Measurements from ENCODE around the gene CAMK1D. TPM values are rescaled to one million over a fixed set of nuclear protein-coding genes. Genes with fewer than 3 reads are reported as not detected.

The CAMK1D gene
- total and polyA plus RNA-seq, 2 of the 8 experiments (the other 6 are each of a cell fraction or from before 2014, with no cell fraction given) = 3.5 to 10.6 TPM

- Histone ChIP-seq H3K18ac (ENCODE audit: extremely low read depth, low read length) (no peak overlapping the region), H3K27me3 (replicated peaks in 1 of 4; ENCODE audit: control insufficient read depth in 3 of 4, extremely low read depth in 1 of 4, insufficient read depth in 3 of 4, low read length in 3 of 4) (no peaks in the 10 kb centered on the region), H3K14ac (ENCODE audit: insufficient read length) (no peak overlapping the region), H4K8ac (ENCODE audit: extremely low read depth, insufficient read depth, low read length) (no peak overlapping the region), H3K27ac (ENCODE audit: low read depth, low read length) (no peak overlapping the region), H4K20me1 (replicated peaks in 1 of 2; ENCODE audit: control insufficient read depth in 1 of 2, insufficient read depth in 2 of 2, low read length in 2 of 2) (no peaks in the 10 kb centered on the region), H3K23ac (ENCODE audit: insufficient read length) (no peak overlapping the region), H4K5ac (ENCODE audit: insufficient read length, low read depth, low read length) (no peak overlapping the region), H2AFZ (ENCODE audit: low read length) (no peak overlapping the region), H2BK5ac (ENCODE audit: low read depth, low read length) (no peak overlapping the region), H2BK120ac (replicated peaks; ENCODE audit: low read depth, low read length) (no peak overlapping the region), H3K9ac (replicated peaks in 1 of 4; ENCODE audit: extremely low read depth in 1 of 4, low read depth in 3 of 4, low read length in 3 of 4) (no peak overlapping the region), H2BK12ac (ENCODE audit: low read depth, low read length) (no peak overlapping the region), H3K4me1 (replicated peaks in 1 of 4; ENCODE audit: control insufficient read depth in 3 of 4, insufficient read depth in 4 of 4, low read length in 3 of 4) (no peaks in the 10 kb centered on the region), H3K79me2 (ENCODE audit: control insufficient read depth in 1 of 2, insufficient read depth in 2 of 2, low read length in 2 of 2) (no peaks in the 10 kb centered on the region; a peak in 1 of 4 replicates), H3K4ac (replicated peaks; ENCODE audit: insufficient read length, low read depth, low read length) (no peak overlapping the region), H3K36me3 (ENCODE audit: control insufficient read depth in 2 of 4, insufficient read depth in 4 of 4, low read length in 3 of 4) (no peaks in the 10 kb centered on the region), H2BK20ac (ENCODE audit: low read length) (no peak overlapping the region), H3K4me2 (ENCODE audit: insufficient read depth in 1 of 2, low read depth in 2 of 2, low read length in 2 of 2) (no peak overlapping the region), H3K56ac (replicated peaks; ENCODE audit: insufficient read length, low read depth, low read length) (no peak overlapping the region), H3K9me3 (ENCODE audit: insufficient read depth in 2 of 2, low read depth in 1 of 2, low read length in 1 of 2) (no peaks in the 10 kb centered on the region), H3K79me1 (ENCODE audit: low read depth, low read length) (no peaks in the 10 kb centered on the region), H2BK15ac (ENCODE audit: low read length) (no peak overlapping the region), H2AK5ac (ENCODE audit: low read depth, low read length) (no peak overlapping the region), H3K23me2 (ENCODE audit: low read depth, low read length) (no peaks in the 10 kb centered on the region), H4K91ac (replicated peaks; ENCODE audit: insufficient read length, low read length) (no peak overlapping the region), H3K4me3 (ENCODE audit: extremely low read depth in 1 of 4, insufficient read depth in 2 of 4, low read depth in 3 of 4, low read length in 4 of 4) (no peak overlapping the region)
- 96% methylated on average over 8 of the region's 8 CpGs; no CpG with 5 or more reads in 1 of the 2 experiments for WGBS, 2 experiments (ENCODE audit: extremely low coverage in 1 of 2, insufficient coverage in 1 of 2, insufficient read length in 1 of 2, insufficient replicate concordance in 2 of 2, low coverage in 1 of 2, low lambda C conversion rate in 2 of 2, missing lambda C conversion rate in 1 of 2)
- DNase-seq (ENCODE audit: low read depth in 1 of 2, low spot score in 2 of 2) = no peak
- no peak for FAIRE-seq
- ChIA-PET CTCF (ENCODE audit: partially characterized antibody) (no interaction called here), POLR2A (ENCODE audit: partially characterized antibody) (interaction anchor here (0.7 kb wide), 1 partner anchor 92 kb away, joined by 4 read pairs; no protein-coding TSS in a partner anchor)
- TF ChIP-seq TAF7 (optimal IDR thresholded peaks at IDR 0.05; ENCODE audit: borderline replicate concordance, low read depth, low read length) (no peak), EGR1 (IDR thresholded peaks at IDR 0.05; ENCODE audit: borderline replicate concordance, low read depth, low read length) (no peak), KDM1A (IDR thresholded peaks at IDR 0.05; ENCODE audit: borderline replicate concordance, low read length) (no peak), JUN (IDR thresholded peaks at IDR 0.05; ENCODE audit: low read depth, low read length) (no peak), KDM4A (IDR thresholded peaks at IDR 0.05; ENCODE audit: low read depth, low read length, severe bottlenecking) (no peak), SRF (IDR thresholded peaks at IDR 0.05; ENCODE audit: low read depth, low read length) (no peak), NANOG (IDR thresholded peaks at IDR 0.05; ENCODE audit: insufficient read depth, low read depth, low read length, poor library complexity, severe bottlenecking) (no peak), PHF8 (conservative IDR thresholded peaks at IDR 0.05; ENCODE audit: low read depth, low read length) (no peak), SP4 (IDR thresholded peaks at IDR 0.05; ENCODE audit: low read length) (no peak), TCF12 (IDR thresholded peaks at IDR 0.05; ENCODE audit: low read depth, low read length) (no peak), JUND (IDR thresholded peaks at IDR 0.05; ENCODE audit: low read length) (no peak), BCL11A (IDR thresholded peaks at IDR 0.05; ENCODE audit: low read depth in 2 of 2, low read length in 2 of 2) (no peak), CREB1 (IDR thresholded peaks at IDR 0.05) (no peak), RNF2 (IDR thresholded peaks at IDR 0.05; ENCODE audit: borderline replicate concordance, low read depth, low read length, missing control alignments, poor library complexity, severe bottlenecking) (no peak)
Observed at GRCh38 chr10:12369982-12370381, 20.6 kb downstream of the CAMK1D start.

Data from H1 (cell line).